HG02763 (cell line): ENCODE results near the gene COX10.
A peak's percentile ranks its signal among the peaks of the same experiment; 100 is the strongest.

Source experiments
- ATAC-seq: cut with Tn5 transposase; IDR thresholded peaks from one replicate; pipeline ENCODE4 v1.9.1; 2021; ENCODE audit warnings: mild to moderate bottlenecking, moderate library complexity; ENCODE audit not compliant: unreplicated experiment

The COX10 gene

GRCh38 chr17:14068542-14069250 lies 608 bp upstream of the COX10 start:
- peak; percentile 9 for ATAC-seq

GRCh38 chr17:14070344-14070984 lies 1.2 kb downstream of the COX10 start:
- no peak for ATAC-seq

- no peak for ATAC-seq
Observed at GRCh38 chr17:14072881-14073280, 3.6 kb downstream of the COX10 start.

- ATAC-seq, result no peak
Observed at GRCh38 chr17:14078027-14078426, 8.7 kb downstream of the COX10 start.

GRCh38 chr17:14080847-14081251 lies 11.5 kb downstream of the COX10 start:
- no peak for ATAC-seq

GRCh38 chr17:14082848-14083247 lies 13.5 kb downstream of the COX10 start:
- ATAC-seq, result no peak

- no peak for ATAC-seq
Observed at GRCh38 chr17:14084955-14085354, 15.7 kb downstream of the COX10 start.

- no peak for ATAC-seq
Observed at GRCh38 chr17:14086189-14086588, 16.9 kb downstream of the COX10 start.

GRCh38 chr17:14089179-14089578 lies 19.9 kb downstream of the COX10 start:
- no peak for ATAC-seq

- ATAC-seq, result no peak
Observed at GRCh38 chr17:14091367-14091766, 22.1 kb downstream of the COX10 start.

- ATAC-seq, result no peak
Observed at GRCh38 chr17:14092808-14093207, 23.5 kb downstream of the COX10 start.

- ATAC-seq, result no peak
Observed at GRCh38 chr17:14094676-14095601, 25.6 kb downstream of the COX10 start.

- ATAC-seq, result no peak
Observed at GRCh38 chr17:14095631-14096030, 26.3 kb downstream of the COX10 start.

- no peak for ATAC-seq
Observed at GRCh38 chr17:14098246-14098645, 28.9 kb downstream of the COX10 start.

GRCh38 chr17:14101976-14102375 lies 32.7 kb downstream of the COX10 start:
- ATAC-seq, result no peak

GRCh38 chr17:14103836-14104235 lies 34.5 kb downstream of the COX10 start:
- no peak for ATAC-seq

GRCh38 chr17:14104734-14105133 lies 35.4 kb downstream of the COX10 start:
- ATAC-seq, result no peak

- ATAC-seq, result no peak
Observed at GRCh38 chr17:14107889-14108288, 38.6 kb downstream of the COX10 start.

- no peak for ATAC-seq
Observed at GRCh38 chr17:14112407-14112806, 43.1 kb downstream of the COX10 start.

GRCh38 chr17:14113137-14113536 lies 43.8 kb downstream of the COX10 start:
- ATAC-seq, result no peak

- ATAC-seq, result no peak
Observed at GRCh38 chr17:14116263-14117024, 47.1 kb downstream of the COX10 start.
